ENCODE data around the gene SSRP1. TPM values are rescaled to one million over a fixed set of nuclear protein-coding genes. Genes with fewer than 3 reads are reported as not detected.
"Not testable (repeated sequence)": the region's sequence is repeated elsewhere in the genome, so short reads cannot be mapped to it uniquely, and the experiment has no call there.

The SSRP1 gene
- total and polyA plus RNA-seq, 2 of the 4 experiments (the other 2 are of a cell fraction) = 106 to 146 TPM

- H2BK20ac ChIP-seq (ENCODE audit: low read depth, low read length); ATAC-seq (ENCODE audit: low read depth); H4K8ac ChIP-seq (ENCODE audit: low read depth in 2 of 2, low read length in 2 of 2); H3K79me1 ChIP-seq (ENCODE audit: low read depth in 1 of 2, low read length in 2 of 2); H3K4me3 ChIP-seq (ENCODE audit: insufficient read depth, low read depth, low read length); H3K23ac ChIP-seq (ENCODE audit: low read depth, low read length); H2BK120ac ChIP-seq (ENCODE audit: low read depth, low read length); H3K18ac ChIP-seq (ENCODE audit: low read depth, low read length); DNase-seq; POLR2A ChIA-PET (ENCODE audit: unreplicated experiment); H3K4ac ChIP-seq (ENCODE audit: low read depth, low read length); H3K56ac ChIP-seq (ENCODE audit: extremely low read depth, insufficient read depth, low read length); BruUV-seq (replicated peaks); CTCF ChIA-PET; H2BK15ac ChIP-seq (ENCODE audit: low read depth, low read length); H2AK9ac ChIP-seq (replicated peaks; ENCODE audit: low read depth, low read length, poor library complexity); H3K27me3 ChIP-seq (ENCODE audit: control insufficient read depth, insufficient read depth, low read length); H3K36me3 ChIP-seq (ENCODE audit: control insufficient read depth, insufficient read depth, low read length); H4K20me1 ChIP-seq (ENCODE audit: insufficient read depth, low read length); H3K14ac ChIP-seq (replicated peaks; ENCODE audit: low read depth, low read length); H4K5ac ChIP-seq (ENCODE audit: low read depth, low read length); H3K9ac ChIP-seq (ENCODE audit: low read depth, low read length); in situ Hi-C loops (cut with MboI; ENCODE audit: low sequenced_read_pairs); intact Hi-C loops (cut with micrococcal nuclease); H2AFZ ChIP-seq (replicated peaks; ENCODE audit: low read length, poor library complexity); H3K9me3 ChIP-seq (ENCODE audit: control insufficient read depth, insufficient read depth, low read length); H3K4me2 ChIP-seq (ENCODE audit: low read depth, low read length); H4K91ac ChIP-seq (ENCODE audit: insufficient read depth, low read depth, low read length); H3K27ac ChIP-seq (ENCODE audit: insufficient read depth, low read length); H2BK5ac ChIP-seq (ENCODE audit: low read depth, low read length, poor library complexity, severe bottlenecking); H2AK5ac ChIP-seq (ENCODE audit: low read depth, low read length); dilution Hi-C loops (cut with HindIII; ENCODE audit: low sequenced_read_pairs, unreplicated experiment): not testable (repeated sequence)
- peaks cover 12% of the 10 kb centered on the region for H3K9me1 ChIP-seq (ENCODE audit: insufficient read depth, low read length)
- H3K4me1 ChIP-seq (ENCODE audit: control insufficient read depth, insufficient read depth, low read length) = peaks cover 20% of the 10 kb centered on the region
- WGBS, 2 experiments (ENCODE audit: extremely low coverage in 2 of 2, insufficient read length in 1 of 2) = 80% methylated on average over 2 of the region's 6 CpGs; no CpG with 5 or more reads in 1 of the 2 experiments
These were observed 54.1 kb downstream of the SSRP1 start for GRCh38 chr11:57281546-57281945.
